Loucy (cell line): ENCODE data around the gene LYRM9.
"Not testable (repeated sequence)": the region's sequence is repeated elsewhere in the genome, so short reads cannot be mapped to it uniquely, and the experiment has no call there.

Experiments
- CTCF ChIP-seq: fragments of 200-600 bp; sonication (generic); conservative IDR thresholded peaks from 2 replicates; pipeline ENCODE4 v1.5.1; 2014; ENCODE audit warnings: mild to moderate bottlenecking, antibody characterized with exemption, low read length
- EZH2phosphoT487 ChIP-seq: fragments of 200-600 bp; IDR thresholded peaks from 2 replicates; pipeline ENCODE4 v1.6.1; 2018; ENCODE audit warnings: antibody characterized with exemption, mild to moderate bottlenecking, moderate library complexity, borderline replicate concordance

- TF ChIP-seq EZH2phosphoT487, CTCF: not testable (repeated sequence)
Measured at GRCh38 chr17:27912299-27912698, 19.1 kb upstream of the LYRM9 start.
